ENCODE results near the gene TOX2.

Gene TOX2

DNA sequence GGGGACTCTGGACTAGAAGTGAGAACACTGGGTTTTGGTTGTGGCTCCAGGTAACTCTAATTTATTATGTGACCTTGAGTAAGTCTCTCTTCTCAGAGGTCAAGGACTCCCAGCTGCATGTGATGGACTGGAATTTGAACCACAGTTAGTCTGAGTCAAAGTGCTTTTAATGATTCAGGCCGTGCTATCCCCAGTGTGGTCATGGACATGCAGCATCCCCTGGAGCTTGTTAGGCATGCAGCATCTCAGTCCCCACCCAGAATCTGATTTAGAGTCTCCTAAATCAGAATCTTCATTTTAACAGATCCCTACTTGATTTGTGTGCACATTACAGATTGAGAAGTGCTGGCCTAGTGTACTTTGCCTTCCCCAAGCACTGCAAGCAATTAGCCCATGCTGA, 74.2 kb downstream of the TOX2 start:
- H3K9me3 ChIP-seq (ENCODE audit: control insufficient read depth in 5 of 5, low read length in 5 of 5) = peaks cover 0 to 4% (median 3%) of the 10 kb centered on the region in 5 donors
- peaks cover 0 to 4% (median 0%) of the 10 kb centered on the region in 5 donors for H3K27me3 ChIP-seq (ENCODE audit: control insufficient read depth in 5 of 5, insufficient read depth in 4 of 5, low read length in 5 of 5)
- no peaks in the 10 kb centered on the region for H3K36me3 ChIP-seq (ENCODE audit: control insufficient read depth in 5 of 5, insufficient read depth in 5 of 5, low read length in 5 of 5)
- no peak overlapping the region for H3K27ac ChIP-seq (ENCODE audit: low read depth, low read length)
- peaks cover 0 to 12% (median 0%) of the 10 kb centered on the region in 5 donors for H3K4me1 ChIP-seq (ENCODE audit: control insufficient read depth in 5 of 5, insufficient read depth in 5 of 5, low read length in 5 of 5)
- no peak overlapping the region for H3K4me3 ChIP-seq (ENCODE audit: low read depth in 1 of 5, low read length in 5 of 5)
- H3K9ac ChIP-seq (ENCODE audit: low read length in 5 of 5) = no peak overlapping the region

DNA sequence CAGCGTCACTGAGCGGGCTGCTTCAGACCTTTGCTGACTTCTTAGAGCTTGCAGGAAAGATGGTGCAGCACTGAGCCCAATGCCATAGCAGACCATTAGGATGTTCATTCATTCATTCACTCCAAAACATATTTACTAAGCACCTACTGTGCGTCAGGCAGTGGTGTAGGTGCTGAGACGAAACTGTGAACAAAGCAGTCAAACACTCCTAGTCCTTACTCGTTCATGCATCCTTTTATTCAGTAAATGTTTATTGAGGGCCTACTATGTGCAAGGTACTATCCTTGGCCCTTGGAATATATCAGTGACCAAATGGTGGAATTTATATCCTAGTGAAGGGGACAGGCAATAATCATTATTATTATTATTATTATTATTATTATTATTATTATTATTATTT, 76.6 kb downstream of the TOX2 start:
- Histone ChIP-seq H3K4me1 (ENCODE audit: control insufficient read depth in 5 of 5, insufficient read depth in 5 of 5, low read length in 5 of 5) (no peaks in the 10 kb centered on the region), H3K9ac (ENCODE audit: low read length in 5 of 5) (no peak overlapping the region), H3K9me3 (ENCODE audit: control insufficient read depth in 5 of 5, low read length in 5 of 5) (peaks cover 0 to 4% (median 3%) of the 10 kb centered on the region in 5 donors), H3K36me3 (ENCODE audit: control insufficient read depth in 5 of 5, insufficient read depth in 5 of 5, low read length in 5 of 5) (no peaks in the 10 kb centered on the region), H3K4me3 (ENCODE audit: low read depth in 1 of 5, low read length in 5 of 5) (no peak overlapping the region), H3K27ac (ENCODE audit: low read depth, low read length) (no peak overlapping the region), H3K27me3 (ENCODE audit: control insufficient read depth in 5 of 5, insufficient read depth in 4 of 5, low read length in 5 of 5) (peaks cover 0 to 4% (median 0%) of the 10 kb centered on the region in 5 donors)

DNA sequence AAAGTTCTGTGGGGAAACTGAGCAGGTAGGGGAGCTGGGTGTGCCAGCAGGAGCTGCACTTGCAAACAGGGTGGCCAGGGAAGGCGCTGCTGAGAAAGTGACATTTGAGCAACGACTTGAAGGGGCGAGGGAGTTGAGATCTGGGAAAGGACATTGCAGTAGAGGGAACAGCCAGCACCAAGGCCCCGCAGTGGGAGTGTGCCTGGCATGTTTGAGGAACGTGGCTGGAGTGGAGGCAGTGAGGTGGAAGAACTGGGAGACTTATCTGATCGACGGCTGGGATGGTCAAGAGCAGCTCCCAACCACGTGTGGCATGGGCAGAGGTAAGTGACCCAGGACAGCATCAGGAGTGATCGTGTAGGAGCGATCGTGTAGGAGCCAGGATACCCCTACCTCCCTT, 77.3 kb downstream of the TOX2 start:
- no peak overlapping the region for H3K9ac ChIP-seq (ENCODE audit: low read length in 5 of 5)

DNA sequence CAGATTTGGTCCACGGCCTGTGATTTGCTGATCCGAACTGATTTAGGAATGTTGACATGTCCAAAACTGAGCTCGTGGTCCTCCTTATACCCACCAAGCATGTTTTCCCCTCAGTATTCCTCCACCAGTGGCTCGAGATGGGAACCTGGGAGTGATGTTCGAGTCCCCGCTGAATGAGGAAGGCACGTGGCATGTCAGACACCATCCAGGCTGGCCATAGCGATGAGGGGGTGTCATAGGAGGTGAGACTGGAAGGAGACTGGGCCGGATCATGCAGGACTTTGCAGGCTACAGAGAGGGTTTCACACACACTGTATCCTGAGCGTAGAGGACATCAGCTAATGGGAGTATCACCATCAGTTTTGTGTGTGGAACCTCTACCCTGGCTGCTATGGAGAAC, 78.2 kb downstream of the TOX2 start:
- Histone ChIP-seq H3K36me3 (ENCODE audit: control insufficient read depth in 5 of 5, insufficient read depth in 5 of 5, low read length in 5 of 5) (no peaks in the 10 kb centered on the region), H3K4me1 (ENCODE audit: control insufficient read depth in 5 of 5, insufficient read depth in 5 of 5, low read length in 5 of 5) (no peaks in the 10 kb centered on the region), H3K27me3 (ENCODE audit: control insufficient read depth in 5 of 5, insufficient read depth in 4 of 5, low read length in 5 of 5) (peaks cover 0 to 4% (median 0%) of the 10 kb centered on the region in 5 donors), H3K4me3 (ENCODE audit: low read depth in 1 of 5, low read length in 5 of 5) (no peak overlapping the region), H3K9ac (ENCODE audit: low read length in 5 of 5) (no peak overlapping the region), H3K9me3 (ENCODE audit: control insufficient read depth in 5 of 5, low read length in 5 of 5) (peaks cover 0 to 4% (median 3%) of the 10 kb centered on the region in 5 donors), H3K27ac (ENCODE audit: low read depth, low read length) (no peak overlapping the region)

More for the DNA sequence above, 77.3 kb downstream of the TOX2 start:
- Histone ChIP-seq H3K4me3 (ENCODE audit: low read depth in 1 of 5, low read length in 5 of 5) (no peak overlapping the region), H3K4me1 (ENCODE audit: control insufficient read depth in 5 of 5, insufficient read depth in 5 of 5, low read length in 5 of 5) (no peaks in the 10 kb centered on the region), H3K27me3 (ENCODE audit: control insufficient read depth in 5 of 5, insufficient read depth in 4 of 5, low read length in 5 of 5) (peaks cover 0 to 4% (median 0%) of the 10 kb centered on the region in 5 donors), H3K9me3 (ENCODE audit: control insufficient read depth in 5 of 5, low read length in 5 of 5) (peaks cover 0 to 4% (median 3%) of the 10 kb centered on the region in 5 donors), H3K27ac (ENCODE audit: low read depth, low read length) (no peak overlapping the region), H3K36me3 (ENCODE audit: control insufficient read depth in 5 of 5, insufficient read depth in 5 of 5, low read length in 5 of 5) (no peaks in the 10 kb centered on the region)

DNA sequence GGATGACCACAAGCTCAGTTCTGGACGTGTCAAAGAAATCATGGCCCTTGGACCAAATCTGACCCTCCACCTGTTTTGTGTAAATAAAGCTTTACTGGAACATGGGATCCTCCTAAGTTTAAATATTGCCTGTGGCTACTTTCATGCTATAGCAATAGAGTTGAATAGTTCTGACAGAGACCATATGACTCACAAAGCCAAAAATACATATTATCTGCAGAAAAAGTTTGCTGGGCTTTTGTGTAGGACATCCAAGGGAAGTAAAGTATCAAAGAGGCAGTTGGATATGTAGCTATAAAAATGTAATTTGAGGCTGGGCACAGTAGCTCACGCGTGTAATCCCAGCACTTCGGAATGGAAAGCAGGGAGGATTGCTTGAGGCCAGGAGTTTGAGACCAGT, 78.9 kb downstream of the TOX2 start:
- peaks cover 0 to 4% (median 0%) of the 10 kb centered on the region in 5 donors for H3K27me3 ChIP-seq (ENCODE audit: control insufficient read depth in 5 of 5, insufficient read depth in 4 of 5, low read length in 5 of 5)
- no peaks in the 10 kb centered on the region for H3K4me1 ChIP-seq (ENCODE audit: control insufficient read depth in 5 of 5, insufficient read depth in 5 of 5, low read length in 5 of 5)
- no peak overlapping the region for H3K4me3 ChIP-seq (ENCODE audit: low read depth in 1 of 5, low read length in 5 of 5)
- H3K9ac ChIP-seq (ENCODE audit: low read length in 5 of 5) = no peak overlapping the region
- H3K36me3 ChIP-seq (ENCODE audit: control insufficient read depth in 5 of 5, insufficient read depth in 5 of 5, low read length in 5 of 5) = no peaks in the 10 kb centered on the region
- H3K27ac ChIP-seq (ENCODE audit: low read depth, low read length) = no peak overlapping the region
- H3K9me3 ChIP-seq (ENCODE audit: control insufficient read depth in 5 of 5, low read length in 5 of 5) = peaks cover 0 to 4% (median 3%) of the 10 kb centered on the region in 5 donors

DNA sequence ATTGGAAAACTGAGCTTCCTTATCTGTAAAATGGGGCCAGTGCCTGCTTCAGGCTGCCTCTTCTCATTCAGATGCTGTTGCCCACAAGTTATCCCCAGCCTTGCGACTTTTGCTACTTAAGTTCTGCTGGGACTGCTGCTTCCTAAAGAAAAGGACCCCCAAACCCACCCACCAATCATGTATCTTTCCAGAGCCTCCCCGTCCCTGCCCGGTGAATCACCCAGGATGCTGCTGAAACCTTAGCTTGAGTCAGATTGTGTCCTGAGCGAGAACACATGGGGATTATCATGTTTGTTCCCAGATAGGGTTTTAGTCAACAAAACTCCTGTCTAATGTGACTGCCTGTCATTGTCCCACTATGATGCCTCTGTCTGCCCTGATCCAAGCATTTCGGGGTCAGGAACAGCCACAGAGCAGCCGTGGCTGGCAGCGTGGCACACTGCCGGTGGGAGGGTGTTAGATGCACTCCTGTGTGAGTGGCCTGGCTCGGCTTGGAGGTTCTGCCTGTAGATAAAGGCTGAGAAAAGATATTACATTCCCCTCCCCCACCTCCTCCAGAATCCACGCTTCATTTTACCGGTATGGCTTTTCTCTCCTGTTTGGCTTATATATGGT, 79.9 kb downstream of the TOX2 start:
- H3K9ac ChIP-seq (ENCODE audit: low read length in 5 of 5) = no peak overlapping the region
- H3K27me3 ChIP-seq (ENCODE audit: control insufficient read depth in 5 of 5, insufficient read depth in 4 of 5, low read length in 5 of 5) = peaks cover 0 to 4% (median 0%) of the 10 kb centered on the region in 5 donors
- no peak overlapping the region for H3K27ac ChIP-seq (ENCODE audit: low read depth, low read length)
- no peak overlapping the region for H3K4me3 ChIP-seq (ENCODE audit: low read depth in 1 of 5, low read length in 5 of 5)
- no peaks in the 10 kb centered on the region for H3K4me1 ChIP-seq (ENCODE audit: control insufficient read depth in 5 of 5, insufficient read depth in 5 of 5, low read length in 5 of 5)
- H3K9me3 ChIP-seq (ENCODE audit: control insufficient read depth in 5 of 5, low read length in 5 of 5) = peaks cover 0 to 4% (median 3%) of the 10 kb centered on the region in 5 donors
- H3K36me3 ChIP-seq (ENCODE audit: control insufficient read depth in 5 of 5, insufficient read depth in 5 of 5, low read length in 5 of 5) = no peaks in the 10 kb centered on the region

DNA sequence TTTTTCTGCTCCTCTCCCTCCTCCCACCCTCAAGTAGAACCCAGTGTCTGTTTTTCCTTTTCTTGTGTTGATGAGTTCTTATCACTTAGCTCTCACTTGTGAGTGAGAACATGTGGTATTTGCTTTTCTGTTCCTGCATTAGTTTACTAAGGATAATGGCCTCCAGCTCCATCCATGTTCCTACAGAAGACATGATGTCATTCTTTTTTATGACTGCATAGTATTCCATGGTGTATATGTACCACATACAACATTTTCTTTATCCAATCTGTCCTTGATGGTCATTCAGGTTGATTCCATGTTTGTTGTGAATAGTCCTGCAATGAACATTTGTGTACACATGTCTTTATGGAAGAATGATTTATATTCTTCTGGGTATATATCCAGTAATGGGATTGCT, 81.0 kb downstream of the TOX2 start:
- Histone ChIP-seq H3K9ac (ENCODE audit: low read length in 5 of 5) (no peak overlapping the region), H3K4me3 (ENCODE audit: low read depth in 1 of 5, low read length in 5 of 5) (no peak overlapping the region), H3K36me3 (ENCODE audit: control insufficient read depth in 5 of 5, insufficient read depth in 5 of 5, low read length in 5 of 5) (no peaks in the 10 kb centered on the region), H3K9me3 (ENCODE audit: control insufficient read depth in 5 of 5, low read length in 5 of 5) (no peaks in the 10 kb centered on the region), H3K27me3 (ENCODE audit: control insufficient read depth in 5 of 5, insufficient read depth in 4 of 5, low read length in 5 of 5) (peaks cover 0 to 4% (median 0%) of the 10 kb centered on the region in 5 donors), H3K27ac (ENCODE audit: low read depth, low read length) (no peak overlapping the region), H3K4me1 (ENCODE audit: control insufficient read depth in 5 of 5, insufficient read depth in 5 of 5, low read length in 5 of 5) (no peaks in the 10 kb centered on the region)

DNA sequence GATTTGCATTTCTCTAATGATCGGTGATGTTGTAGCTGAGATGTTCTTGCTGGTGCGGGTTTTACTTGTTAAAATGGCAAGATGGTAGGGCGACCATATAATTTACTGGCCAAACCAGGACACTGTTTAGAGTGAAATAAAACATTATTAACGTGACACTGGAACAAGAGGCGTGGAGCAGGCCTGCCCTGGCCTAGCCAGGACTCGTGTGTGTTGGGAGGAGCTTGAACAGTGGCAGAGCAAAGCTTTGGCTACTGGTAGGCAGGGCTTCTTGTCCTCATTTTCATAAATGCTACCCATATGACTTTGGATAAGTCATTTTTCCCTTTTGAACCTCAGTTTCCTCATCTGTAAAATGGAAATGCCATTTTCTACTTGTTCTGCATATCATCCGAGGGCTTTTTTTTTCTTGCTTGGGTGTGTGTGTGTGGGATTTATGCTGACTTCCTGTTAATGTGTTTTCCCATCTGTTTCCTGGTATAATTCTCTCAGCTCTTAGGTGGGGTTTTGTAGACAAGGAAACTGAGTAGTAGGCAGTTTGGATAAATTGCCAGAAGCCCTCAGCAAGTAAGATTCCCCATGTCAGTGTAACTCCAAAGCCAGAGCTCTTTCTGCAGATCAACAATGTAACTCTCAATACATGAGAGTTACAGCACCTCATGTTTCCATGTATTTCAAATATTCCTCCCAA, 81.7 kb downstream of the TOX2 start:
- Histone ChIP-seq H3K36me3 (ENCODE audit: control insufficient read depth in 5 of 5, insufficient read depth in 5 of 5, low read length in 5 of 5) (no peaks in the 10 kb centered on the region), H3K27me3 (ENCODE audit: control insufficient read depth in 5 of 5, insufficient read depth in 4 of 5, low read length in 5 of 5) (peaks cover 0 to 6% (median 0%) of the 10 kb centered on the region in 5 donors), H3K9me3 (ENCODE audit: control insufficient read depth in 5 of 5, low read length in 5 of 5) (no peaks in the 10 kb centered on the region), H3K4me3 (ENCODE audit: low read depth in 1 of 5, low read length in 5 of 5) (no peak overlapping the region), H3K4me1 (ENCODE audit: control insufficient read depth in 5 of 5, insufficient read depth in 5 of 5, low read length in 5 of 5) (no peaks in the 10 kb centered on the region), H3K27ac (ENCODE audit: low read depth, low read length) (no peak overlapping the region), H3K9ac (ENCODE audit: low read length in 5 of 5) (no peak overlapping the region)

DNA sequence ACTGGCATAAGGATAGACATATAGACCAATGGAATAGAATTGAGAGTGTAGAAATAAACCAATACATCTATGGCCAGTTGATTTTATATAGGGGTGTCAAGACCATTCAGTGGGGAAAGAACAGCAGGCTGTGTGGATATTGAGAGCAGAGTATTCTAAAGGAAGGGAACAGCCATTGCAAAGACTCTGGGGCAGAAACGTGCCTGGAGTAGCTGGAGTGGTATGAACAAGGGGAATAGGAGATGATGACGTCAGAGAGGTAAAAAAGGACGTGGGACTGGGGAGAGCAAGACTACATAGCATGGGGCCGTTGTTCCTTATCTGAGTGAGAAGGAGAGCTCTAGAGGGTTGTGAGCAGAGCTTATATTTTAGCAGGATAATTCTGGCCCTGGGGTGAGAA, 85.2 kb downstream of the TOX2 start:
- H3K36me3 ChIP-seq (ENCODE audit: control insufficient read depth in 5 of 5, insufficient read depth in 5 of 5, low read length in 5 of 5) = no peaks in the 10 kb centered on the region
- no peaks in the 10 kb centered on the region for H3K4me1 ChIP-seq (ENCODE audit: control insufficient read depth in 5 of 5, insufficient read depth in 5 of 5, low read length in 5 of 5)
- no peak overlapping the region for H3K27ac ChIP-seq (ENCODE audit: low read depth, low read length)
- H3K4me3 ChIP-seq (ENCODE audit: low read depth in 1 of 5, low read length in 5 of 5) = no peak overlapping the region
- H3K9ac ChIP-seq (ENCODE audit: low read length in 5 of 5) = no peak overlapping the region
- H3K9me3 ChIP-seq (ENCODE audit: control insufficient read depth in 5 of 5, low read length in 5 of 5) = no peaks in the 10 kb centered on the region
- H3K27me3 ChIP-seq (ENCODE audit: control insufficient read depth in 5 of 5, insufficient read depth in 4 of 5, low read length in 5 of 5) = peaks cover 0 to 5% (median 0%) of the 10 kb centered on the region in 5 donors
